H9 (cell line): ENCODE measurements around the gene KATNB1. TPM values are rescaled to one million over a fixed set of nuclear protein-coding genes. Genes with fewer than 3 reads are reported as not detected.

ENCODE experiments used
- DNase-seq: peaks from one replicate; pipeline ENCODE4 v3.0.0-alpha.2; 2017
- H2AFZ ChIP-seq: one replicate; pipeline ENCODE4 v1.6.1; 2013; ENCODE audit warnings: mild to moderate bottlenecking, low read length, control low read depth, moderate library complexity
- H2AK5ac ChIP-seq: 2 replicates; pipeline ENCODE4 v1.6.1; 2013; ENCODE audit warnings: low read length, control low read depth, mixed read lengths; ENCODE audit not compliant: insufficient read length
- H2BK120ac ChIP-seq: one replicate; pipeline ENCODE4 v1.6.1; 2013; ENCODE audit warnings: low read depth, mild to moderate bottlenecking, low read length, control low read depth, inconsistent platforms; ENCODE audit not compliant: poor library complexity, severe bottlenecking
- H2BK12ac ChIP-seq: 2 replicates; pipeline ENCODE4 v1.6.1; 2013; ENCODE audit warnings: low read length, control low read depth, mixed read lengths, low read depth; ENCODE audit not compliant: insufficient read length
- H2BK15ac ChIP-seq: 2 replicates; pipeline ENCODE4 v1.6.1; 2013; ENCODE audit warnings: low read depth, low read length, control low read depth
- H2BK20ac ChIP-seq: one replicate; pipeline ENCODE4 v1.6.1; 2013; ENCODE audit warnings: low read depth, mild to moderate bottlenecking, low read length, control low read depth, inconsistent platforms; ENCODE audit not compliant: poor library complexity, severe bottlenecking
- H2BK5ac ChIP-seq: 2 replicates; pipeline ENCODE4 v1.6.1; 2013; ENCODE audit warnings: low read length, control low read depth, mixed read lengths; ENCODE audit not compliant: insufficient read length
- H3K14ac ChIP-seq: 2 replicates; pipeline ENCODE4 v1.6.1; 2013; ENCODE audit warnings: low read length, control low read depth; ENCODE audit not compliant: insufficient read depth
- H3K18ac ChIP-seq: 2 replicates; pipeline ENCODE4 v1.6.1; 2013; ENCODE audit warnings: low read depth, mild to moderate bottlenecking, mixed read lengths, low read length, control low read depth; ENCODE audit not compliant: insufficient read length
- H3K23ac ChIP-seq: 2 replicates; pipeline ENCODE4 v1.6.1; 2013; ENCODE audit warnings: low read length, control low read depth, mixed read lengths, low read depth; ENCODE audit not compliant: insufficient read length
- H3K23me2 ChIP-seq: 2 replicates; pipeline ENCODE4 v1.6.1; 2013; ENCODE audit warnings: low read depth, mild to moderate bottlenecking, mixed read lengths, low read length, control low read depth; ENCODE audit not compliant: insufficient read length, poor library complexity, severe bottlenecking
- H3K27ac ChIP-seq: 2 replicates; pipeline ENCODE4 v1.5.1; 2013; ENCODE audit warnings: low read length, control low read depth, mixed read lengths, low read depth; ENCODE audit not compliant: insufficient read length
- H3K27me3 ChIP-seq: 2 replicates; pipeline ENCODE4 v1.6.1; 2013; ENCODE audit warnings: low read length, control low read depth, inconsistent platforms; ENCODE audit not compliant: insufficient read depth
- H3K4ac ChIP-seq: 2 replicates; pipeline ENCODE4 v1.6.1; 2013; ENCODE audit warnings: low read depth, mild to moderate bottlenecking, control low read depth, inconsistent platforms, low read length, moderate library complexity
- H3K4me1 ChIP-seq: 2 replicates; pipeline ENCODE4 v1.6.1; 2013; ENCODE audit warnings: low read length, control low read depth, inconsistent platforms; ENCODE audit not compliant: insufficient read depth
- H3K4me2 ChIP-seq: 2 replicates; pipeline ENCODE4 v1.6.1; 2013; ENCODE audit warnings: low read length, control low read depth, mixed read lengths; ENCODE audit not compliant: insufficient read length, insufficient read depth
- H3K56ac ChIP-seq: 2 replicates; pipeline ENCODE4 v1.6.1; 2013; ENCODE audit warnings: low read depth, mild to moderate bottlenecking, mixed read lengths, low read length, control low read depth; ENCODE audit not compliant: insufficient read length
- H3K79me1 ChIP-seq: 2 replicates; pipeline ENCODE4 v1.6.1; 2013; ENCODE audit warnings: low read depth, mild to moderate bottlenecking, moderate library complexity, low read length, control low read depth, inconsistent platforms; ENCODE audit not compliant: insufficient read depth, poor library complexity, severe bottlenecking
- H3K79me2 ChIP-seq: 2 replicates; pipeline ENCODE4 v1.6.1; 2013; ENCODE audit warnings: low read length, control low read depth, inconsistent platforms; ENCODE audit not compliant: insufficient read depth
- H3K9ac ChIP-seq: 2 replicates; pipeline ENCODE4 v1.6.1; 2013; ENCODE audit warnings: low read length, control low read depth, mixed read lengths; ENCODE audit not compliant: insufficient read length; ENCODE audit errors: extremely low read depth
- H3K9me3 ChIP-seq: one replicate; pipeline ENCODE4 v1.6.1; 2013; ENCODE audit warnings: low read depth, low read length, inconsistent platforms; ENCODE audit not compliant: control insufficient read depth
- H3T11ph ChIP-seq: one replicate; pipeline ENCODE4 v1.6.1; 2013; ENCODE audit warnings: mild to moderate bottlenecking, low read length, control low read depth, inconsistent platforms
- H4K20me1 ChIP-seq: one replicate; pipeline ENCODE4 v1.6.1; 2013; ENCODE audit not compliant: control insufficient read depth, insufficient read length, insufficient read depth
- H4K5ac ChIP-seq: 2 replicates; pipeline ENCODE4 v1.6.1; 2013; ENCODE audit warnings: low read depth, mild to moderate bottlenecking, mixed read lengths, low read length, control low read depth; ENCODE audit not compliant: insufficient read length
- H4K8ac ChIP-seq: replicated peaks from 2 replicates; pipeline ENCODE4 v1.6.1; 2013; ENCODE audit warnings: low read length, control low read depth, mixed read lengths, low read depth; ENCODE audit not compliant: insufficient read length
- H4K91ac ChIP-seq: 2 replicates; pipeline ENCODE4 v1.6.1; 2013; ENCODE audit warnings: low read depth, mild to moderate bottlenecking, moderate library complexity, mixed read lengths, low read length, control low read depth; ENCODE audit not compliant: insufficient read length
- H3K27ac Mint-ChIP-seq, 3 experiments: 2 replicates in 2 of 3; 3 replicates in 1 of 3; pipeline ENCODE4 v1.8.0; 2020 to 2021; ENCODE audit warnings: mixed read lengths in 3 of 3, mild to moderate bottlenecking in 1 of 3, moderate library complexity in 1 of 3
- H3K27me3 Mint-ChIP-seq: 2 replicates; pipeline ENCODE4 v1.8.0; 2021; ENCODE audit warnings: low read depth, mild to moderate bottlenecking, moderate library complexity, mixed read lengths
- H3K36me3 Mint-ChIP-seq, 3 experiments: 2 replicates in 2 of 3; 3 replicates in 1 of 3; pipeline ENCODE4 v1.8.0; 2020 to 2021; ENCODE audit warnings: low read depth in 3 of 3, mixed read lengths in 3 of 3; ENCODE audit not compliant: insufficient read depth in 1 of 3
- H3K4me1 Mint-ChIP-seq, 2 experiments: 2 replicates each; pipeline ENCODE4 v1.8.0; 2020; ENCODE audit warnings: mixed read lengths in 2 of 2
- H3K4me3 Mint-ChIP-seq, 2 experiments: 2 replicates in 1 of 2; 3 replicates in 1 of 2; pipeline ENCODE4 v1.8.0; 2020 to 2021; ENCODE audit warnings: mild to moderate bottlenecking in 2 of 2, mixed read lengths in 2 of 2, moderate library complexity in 1 of 2
- H3K9me3 Mint-ChIP-seq, 2 experiments: 2 replicates in 1 of 2; 3 replicates in 1 of 2; pipeline ENCODE4 v1.8.0; 2020; ENCODE audit warnings: mild to moderate bottlenecking in 2 of 2, mixed read lengths in 2 of 2, moderate library complexity in 1 of 2
- WGBS: extraction: QIAGEN DNeasy Blood & Tissue Kit; methylation state at CpG from one replicate; pipeline ENCODE4 v1.1.7; 2013; ENCODE audit warnings: missing lambda C conversion rate, low lambda C conversion rate, mixed read lengths; ENCODE audit not compliant: insufficient read length; ENCODE audit errors: extremely low coverage; 5-methylcytosine and 5-hydroxymethylcytosine counted together
- total RNA-seq: library from RNA; stranded (reverse); gene quantifications from 2 replicates; pipeline ENCODE4 v1.2.1, GENCODE V29; 2021
- TF ChIP-seq, protein P1 (sequence below): fragments of 200-600 bp; sonication (generic); conservative IDR thresholded peaks from 3 replicates; pipeline ENCODE4 v1.8.0; 2021; ENCODE audit warnings: antibody characterized with exemption, mild to moderate bottlenecking

The KATNB1 gene
- total RNA-seq, 1 experiment from 2014 or later = 29.9 TPM

DNA sequence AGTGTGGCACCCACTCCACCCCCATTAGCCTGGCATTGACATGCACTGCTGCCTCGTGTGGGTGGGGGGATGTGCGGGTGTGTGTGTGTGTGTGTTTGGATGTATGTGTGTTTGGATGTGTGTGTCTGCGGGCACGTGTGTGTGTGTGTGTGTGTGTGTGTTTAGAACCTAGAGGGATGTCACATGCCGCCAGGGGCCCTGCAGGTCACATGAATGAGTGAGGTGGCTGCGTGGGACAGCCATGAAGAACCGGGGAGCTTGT lies 9.0 kb downstream of the KATNB1 start:
- Histone ChIP-seq H3K4me2 (no peak overlapping the region), H2AFZ (no peak overlapping the region), H3K56ac (no peak overlapping the region), H4K20me1 (peaks cover 3% of the 10 kb centered on the region), H3K27ac (no peak overlapping the region), H2AK5ac (no peak overlapping the region), H3T11ph (no peak overlapping the region), H2BK12ac (no peak overlapping the region), H2BK5ac (no peak overlapping the region), H3K14ac (no peak overlapping the region), H4K8ac (no peak overlapping the region), H2BK120ac (no peak overlapping the region), H4K5ac (no peak overlapping the region), H3K23me2 (no peaks in the 10 kb centered on the region), H3K4me1 (no peaks in the 10 kb centered on the region), H2BK20ac (no peak overlapping the region), H3K27me3 (no peaks in the 10 kb centered on the region), H3K4ac (no peak overlapping the region), H3K9ac (no peak overlapping the region), H3K79me2 (no peaks in the 10 kb centered on the region), H2BK15ac (no peak overlapping the region), H4K91ac (no peak overlapping the region), H3K23ac (no peak overlapping the region), H3K18ac (no peak overlapping the region), H3K9me3 (no peaks in the 10 kb centered on the region), H3K79me1 (no peaks in the 10 kb centered on the region)
- no peaks in the 10 kb centered on the region for H3K9me3 Mint-ChIP-seq
- no peaks in the 10 kb centered on the region; the same call in 1 of the 2 replicates for H3K27me3 Mint-ChIP-seq
- no peak for DNase-seq
- H3K27ac Mint-ChIP-seq = peak overlapping the region in 2 of 3 experiments; percentile 0 to 37; a peak in 1 of 7 replicates
- no peaks in the 10 kb centered on the region for H3K4me1 Mint-ChIP-seq
- TF ChIP-seq, protein P1, sequence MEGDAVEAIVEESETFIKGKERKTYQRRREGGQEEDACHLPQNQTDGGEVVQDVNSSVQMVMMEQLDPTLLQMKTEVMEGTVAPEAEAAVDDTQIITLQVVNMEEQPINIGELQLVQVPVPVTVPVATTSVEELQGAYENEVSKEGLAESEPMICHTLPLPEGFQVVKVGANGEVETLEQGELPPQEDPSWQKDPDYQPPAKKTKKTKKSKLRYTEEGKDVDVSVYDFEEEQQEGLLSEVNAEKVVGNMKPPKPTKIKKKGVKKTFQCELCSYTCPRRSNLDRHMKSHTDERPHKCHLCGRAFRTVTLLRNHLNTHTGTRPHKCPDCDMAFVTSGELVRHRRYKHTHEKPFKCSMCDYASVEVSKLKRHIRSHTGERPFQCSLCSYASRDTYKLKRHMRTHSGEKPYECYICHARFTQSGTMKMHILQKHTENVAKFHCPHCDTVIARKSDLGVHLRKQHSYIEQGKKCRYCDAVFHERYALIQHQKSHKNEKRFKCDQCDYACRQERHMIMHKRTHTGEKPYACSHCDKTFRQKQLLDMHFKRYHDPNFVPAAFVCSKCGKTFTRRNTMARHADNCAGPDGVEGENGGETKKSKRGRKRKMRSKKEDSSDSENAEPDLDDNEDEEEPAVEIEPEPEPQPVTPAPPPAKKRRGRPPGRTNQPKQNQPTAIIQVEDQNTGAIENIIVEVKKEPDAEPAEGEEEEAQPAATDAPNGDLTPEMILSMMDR = no peak
- WGBS = no CpG with 5 or more reads among the region's 7 CpGs
- H3K4me3 Mint-ChIP-seq = no peak overlapping the region
- peaks cover 5% of the 10 kb centered on the region in 3 experiments; a peak in 3 of 7 replicates for H3K36me3 Mint-ChIP-seq
